M059J (cell line): ENCODE results near the gene SIRT4. TPM values are rescaled to one million over a fixed set of nuclear protein-coding genes. Genes with fewer than 3 reads are reported as not detected.
A peak's percentile ranks its signal among the peaks of the same experiment; 100 is the strongest.

Source experiments
- DNase-seq: peaks from one replicate; pipeline ENCODE4 v3.0.0-alpha.2; 2012; ENCODE audit warnings: low read depth
- total RNA-seq: library from RNA; depleted of rRNA; stranded (reverse); fragments of >200 nt; shearing (Covaris generic); gene quantifications from 2 replicates; pipeline ENCODE4 v1.2.3, GENCODE V29; 2014

Gene SIRT4
- total RNA-seq, 1 experiment from 2014 or later, result 2.2 TPM

- DNase-seq, result no peak
These were observed 23.7 kb upstream of the SIRT4 start for GRCh38 chr12:120278137-120279069.

GRCh38 chr12:120283318-120283717 is 18.8 kb upstream of the SIRT4 start:
- no peak for DNase-seq

- no peak for DNase-seq
These were observed 17.7 kb upstream of the SIRT4 start for GRCh38 chr12:120284381-120284780.

GRCh38 chr12:120286768-120287490 is 15.2 kb upstream of the SIRT4 start:
- DNase-seq, result peak; percentile 40

GRCh38 chr12:120287491-120287890 is 14.6 kb upstream of the SIRT4 start:
- DNase-seq, result no peak

- no peak for DNase-seq
These were observed 11.4 kb upstream of the SIRT4 start for GRCh38 chr12:120290609-120291305.

GRCh38 chr12:120292411-120292660 is 9.8 kb upstream of the SIRT4 start:
- DNase-seq, result no peak

GRCh38 chr12:120292661-120293531 is 9.2 kb upstream of the SIRT4 start, which contains the start of gene RNU4-1:
Gene RNU4-1, minus strand, starts transcription at chr12:120293237.
- DNase-seq, result peak; percentile 96

GRCh38 chr12:120314220-120314619 is 12.1 kb downstream of the SIRT4 start:
- DNase-seq, result no peak

GRCh38 chr12:120316798-120317223 is 14.7 kb downstream of the SIRT4 start:
- no peak for DNase-seq

GRCh38 chr12:120317224-120318105 is 15.3 kb downstream of the SIRT4 start:
- peak; percentile 99 for DNase-seq

GRCh38 chr12:120321382-120322202 is 19.5 kb downstream of the SIRT4 start:
- DNase-seq, result no peak

- no peak for DNase-seq
These were observed 21.7 kb downstream of the SIRT4 start for GRCh38 chr12:120323772-120324171.

- DNase-seq, result no peak
These were observed 22.8 kb downstream of the SIRT4 start for GRCh38 chr12:120324841-120325417.

GRCh38 chr12:120327593-120327992 is 25.5 kb downstream of the SIRT4 start, which contains the start of gene PLA2G1B:
Gene PLA2G1B, minus strand, starts transcription at chr12:120327779. Its CDS starts 26 bp downstream, at chr12:120327753.
- no peak for DNase-seq

- DNase-seq, result no peak
These were observed 26.1 kb downstream of the SIRT4 start for GRCh38 chr12:120328228-120328627.

- DNase-seq, result no peak
These were observed 29.3 kb downstream of the SIRT4 start for GRCh38 chr12:120331390-120331789.

GRCh38 chr12:120332041-120332440 is 29.9 kb downstream of the SIRT4 start:
- DNase-seq, result no peak

- DNase-seq, result no peak
These were observed 30.4 kb downstream of the SIRT4 start for GRCh38 chr12:120332523-120332922.
